Measurements from ENCODE around the gene LMBRD2.
"Not testable (repeated sequence)": the region's sequence is repeated elsewhere in the genome, so short reads cannot be mapped to it uniquely, and the experiment has no call there.

The LMBRD2 gene

DNA sequence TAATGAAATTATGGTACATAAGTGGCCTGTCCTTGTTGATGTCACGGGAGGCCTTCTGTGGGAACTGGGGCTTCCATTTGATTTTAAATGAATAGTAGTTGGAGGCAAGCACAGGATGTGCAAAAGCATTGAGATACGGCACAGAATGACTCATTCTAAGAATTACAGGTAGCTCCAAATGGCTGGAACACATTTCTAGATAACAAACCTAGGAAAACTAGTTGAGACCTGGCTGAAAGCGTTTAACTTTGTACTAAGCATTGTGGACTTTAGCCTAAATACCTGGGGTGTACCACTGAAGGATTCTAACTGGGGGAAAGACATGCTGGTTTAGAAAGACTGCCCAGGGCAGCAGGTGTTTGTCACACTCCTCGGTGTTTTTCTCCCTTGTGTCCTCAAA, 9.7 kb upstream of the LMBRD2 start:
- no peak for DNase-seq (ENCODE audit: low read depth)

DNA sequence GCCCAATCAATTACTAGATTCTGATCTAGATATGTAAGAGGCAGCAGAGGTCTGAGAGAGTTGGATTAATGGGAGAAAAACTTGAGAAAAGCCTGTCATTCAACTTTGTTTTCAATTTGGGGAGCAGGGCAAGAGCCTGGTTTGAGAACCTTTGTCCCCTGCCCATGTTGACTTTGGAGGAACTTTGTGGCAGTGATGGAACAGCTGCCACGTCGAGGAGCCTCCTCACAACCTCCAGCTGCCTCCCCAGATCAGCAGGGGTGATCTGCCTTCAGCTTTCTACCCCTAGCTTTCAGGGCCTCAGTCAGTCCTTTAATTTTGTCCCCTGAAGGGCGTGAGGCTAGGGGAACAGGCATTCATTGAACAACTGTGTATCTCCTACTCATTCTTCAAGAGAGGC, 8.9 kb upstream of the LMBRD2 start:
- DNase-seq (ENCODE audit: low read depth): no peak

DNA sequence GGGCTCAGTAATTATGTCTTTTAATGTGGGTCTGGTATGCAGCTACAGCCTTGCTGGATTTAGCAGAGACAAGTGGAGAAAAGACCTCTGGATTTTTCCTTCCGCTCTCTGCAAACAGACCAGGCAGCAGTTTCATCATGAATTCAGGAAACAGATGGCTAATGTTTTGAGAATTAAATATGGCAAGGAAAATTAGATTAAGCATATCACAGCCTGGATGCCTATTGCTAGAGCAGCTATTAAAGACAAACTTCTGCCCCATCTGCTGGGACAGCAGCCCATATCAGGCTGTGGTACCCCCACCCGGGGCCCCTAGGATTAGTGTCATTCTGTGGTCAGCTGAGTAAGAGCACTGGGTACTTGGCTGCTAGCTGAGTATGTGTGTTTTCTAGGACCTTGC, 6.5 kb upstream of the LMBRD2 start:
- no peak for DNase-seq (ENCODE audit: low read depth)

DNA sequence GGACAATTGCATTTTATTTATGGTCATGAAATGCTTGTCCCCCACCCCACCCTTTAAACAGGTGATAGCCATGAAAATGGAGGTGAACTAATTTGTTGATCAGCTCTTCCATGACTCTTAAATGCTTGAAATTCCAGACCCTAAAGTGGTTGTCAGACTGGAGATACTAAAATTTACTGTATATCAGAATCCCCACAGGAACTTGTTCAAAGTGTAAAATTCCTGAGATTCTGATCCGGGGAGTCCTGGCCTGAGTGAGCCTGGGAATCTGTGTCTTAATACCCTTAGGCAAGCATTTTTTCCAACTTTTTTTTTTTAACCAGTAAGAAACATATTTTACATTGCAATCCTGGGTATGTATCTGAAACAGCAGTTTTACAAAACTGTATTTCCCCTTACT, 4.9 kb upstream of the LMBRD2 start:
- no peak for DNase-seq (ENCODE audit: low read depth)

DNA sequence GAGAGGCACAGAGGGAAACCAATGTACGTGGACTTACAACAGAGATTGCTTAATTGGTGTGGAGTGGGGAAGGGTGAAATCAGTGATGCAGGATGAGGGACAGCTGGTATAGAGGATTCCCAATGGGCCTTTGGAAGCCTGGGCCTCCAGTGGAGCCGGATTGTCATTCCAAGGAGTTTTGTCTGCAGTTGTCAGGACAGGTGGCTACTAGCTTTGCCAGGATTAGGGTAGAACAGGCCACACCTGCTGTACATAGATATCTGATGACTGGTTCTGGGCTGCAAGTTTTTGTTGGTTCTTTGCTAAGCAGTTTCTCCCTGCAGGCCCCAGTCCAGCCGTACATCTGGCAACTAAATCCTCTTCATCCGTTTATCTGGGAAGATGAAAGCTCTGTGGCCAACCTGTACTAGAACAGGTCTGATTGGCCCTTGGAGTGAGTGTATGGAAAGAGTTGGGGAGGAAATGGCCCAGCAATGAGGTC, 4.5 kb upstream of the LMBRD2 start:
- no peak for DNase-seq (ENCODE audit: low read depth)

DNA sequence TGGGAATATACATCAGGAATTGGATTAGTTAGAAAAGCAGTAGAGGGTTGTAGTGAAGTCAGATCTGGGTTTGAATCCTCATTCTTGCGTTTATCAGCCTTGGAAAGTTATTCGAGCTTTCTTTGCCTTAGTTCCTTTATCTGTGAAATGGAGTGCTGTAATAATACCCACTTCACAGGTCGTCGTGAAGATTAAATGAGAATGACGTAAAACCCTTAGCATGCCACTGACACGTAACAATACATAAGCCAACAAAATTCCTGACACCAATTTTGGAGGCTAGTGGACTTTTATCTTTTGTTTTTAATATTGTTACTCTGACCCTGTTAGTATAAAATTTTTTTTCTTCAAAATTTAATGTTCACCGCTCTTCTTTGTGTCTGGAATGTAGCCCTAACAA, 3.6 kb upstream of the LMBRD2 start:
- no peak for DNase-seq (ENCODE audit: low read depth)

DNA sequence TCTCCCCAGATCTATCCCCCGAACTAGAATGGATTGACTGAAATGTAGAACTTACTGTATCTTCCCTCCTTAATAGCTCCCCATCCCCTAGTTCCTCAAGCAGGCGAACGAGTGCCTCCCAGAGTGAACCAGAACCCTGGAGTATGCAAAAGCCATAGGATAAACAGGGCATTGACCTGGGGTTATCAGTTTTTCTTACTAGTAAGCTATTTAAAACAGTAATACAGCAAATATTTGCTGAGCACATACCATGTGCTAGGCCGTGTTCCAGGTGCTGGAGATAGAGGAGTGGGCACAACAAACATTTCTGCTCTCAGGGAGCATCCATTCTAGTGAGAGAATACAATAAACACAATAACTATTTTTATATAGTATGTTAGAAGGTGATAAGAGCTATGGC, 2.0 kb upstream of the LMBRD2 start:
- DNase-seq (ENCODE audit: low read depth): no peak

DNA sequence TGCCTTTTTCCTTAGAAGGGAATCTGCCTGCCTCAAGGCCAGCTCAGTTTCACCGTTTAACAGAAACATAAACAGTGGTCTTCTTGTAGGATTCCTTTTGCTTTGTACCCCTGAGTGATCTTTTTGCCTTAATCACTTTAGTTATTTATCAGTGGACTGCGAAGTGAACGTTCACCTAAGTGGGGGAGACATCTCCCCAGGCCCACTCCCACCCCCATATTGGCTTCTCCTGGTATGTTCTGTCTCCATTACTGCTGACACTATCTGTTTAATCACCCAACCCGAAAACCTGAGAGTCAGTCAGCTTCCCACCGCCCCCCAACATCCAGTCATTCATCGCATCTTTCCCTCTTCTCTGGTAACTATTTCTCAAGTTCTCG, 1.6 kb upstream of the LMBRD2 start:
- DNase-seq (ENCODE audit: low read depth): no peak

DNA sequence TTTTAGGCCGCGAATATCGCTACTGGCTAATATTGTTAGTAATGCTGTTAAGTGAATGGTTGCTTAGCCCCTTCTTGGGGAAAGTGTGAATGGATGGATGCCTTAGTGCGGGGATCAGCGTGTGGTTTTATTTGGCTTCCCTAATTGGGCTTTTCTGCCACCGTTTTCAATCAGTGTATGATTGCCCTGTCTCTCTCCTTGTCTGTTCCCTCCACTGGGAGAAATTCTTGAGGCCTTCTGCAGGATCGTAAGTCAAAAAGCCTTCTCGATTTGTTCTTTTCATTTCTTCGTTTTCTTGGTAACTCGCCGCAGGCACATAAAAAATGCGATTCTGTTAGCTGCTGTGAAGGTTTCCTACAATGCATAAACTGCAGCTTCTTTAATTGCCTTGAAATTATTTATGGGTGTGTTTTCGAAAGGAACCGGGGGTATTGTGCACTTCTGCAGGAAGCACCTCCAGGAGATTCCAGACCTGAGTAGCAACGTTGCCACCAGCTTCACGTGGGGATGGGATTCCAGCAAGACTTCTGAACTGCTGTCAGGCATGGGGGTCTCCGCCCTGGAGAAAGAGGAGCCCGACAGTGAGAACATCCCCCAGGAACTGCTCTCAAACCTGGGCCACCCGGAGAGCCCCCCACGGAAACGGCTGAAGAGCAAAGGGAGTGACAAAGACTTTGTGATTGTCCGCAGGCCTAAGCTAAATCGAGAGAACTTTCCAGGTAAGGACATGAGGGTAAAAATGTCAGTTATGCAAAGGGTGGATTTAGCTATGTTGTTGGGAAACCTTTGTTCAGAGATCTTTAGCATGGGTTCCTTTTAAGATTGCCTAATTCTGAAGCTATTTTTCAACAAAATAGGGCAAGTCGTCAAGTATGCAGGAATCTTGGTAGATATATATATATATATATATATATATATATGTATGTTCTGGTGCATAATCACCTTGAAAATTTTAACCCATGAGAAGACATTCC, 924 bp upstream of the LMBRD2 start:
- DNase-seq (ENCODE audit: low read depth): no peak

DNA sequence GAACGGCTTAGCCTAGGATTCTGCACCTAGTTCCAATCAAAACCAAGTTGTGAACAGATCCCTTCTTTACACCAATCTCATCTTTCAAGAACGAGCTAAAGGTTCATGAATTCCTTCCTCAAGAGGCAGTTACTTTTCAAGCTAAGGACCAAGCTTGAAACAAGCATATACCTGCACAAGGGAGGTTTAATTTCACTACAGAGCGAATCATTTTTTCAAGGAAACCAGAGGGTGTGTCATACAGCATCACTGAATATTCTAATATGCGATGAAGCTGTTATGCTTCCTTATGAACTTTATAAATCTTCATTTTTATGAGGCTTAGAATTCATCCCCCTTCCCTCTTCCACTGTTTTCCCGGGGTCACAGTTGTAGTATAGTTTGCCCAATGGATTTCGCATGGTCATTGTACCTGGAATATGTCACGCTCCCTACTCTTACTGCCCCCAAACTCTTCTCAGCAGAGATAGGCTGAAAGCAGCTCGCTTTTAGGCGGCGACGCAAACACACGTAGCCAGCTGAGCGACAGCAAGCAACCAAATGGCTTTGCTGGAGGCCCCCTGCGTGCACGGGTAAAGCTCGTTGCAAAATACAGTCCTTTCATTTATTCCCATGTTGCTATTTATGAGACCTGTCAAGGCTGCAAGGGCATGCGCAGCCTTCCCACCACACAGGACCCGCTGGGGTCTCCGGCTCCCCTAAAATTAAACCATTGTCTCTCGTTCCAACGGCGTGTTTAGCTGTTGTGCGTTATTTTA, 832 bp downstream of the LMBRD2 start:
- DNase-seq (ENCODE audit: low read depth): no peak

DNA sequence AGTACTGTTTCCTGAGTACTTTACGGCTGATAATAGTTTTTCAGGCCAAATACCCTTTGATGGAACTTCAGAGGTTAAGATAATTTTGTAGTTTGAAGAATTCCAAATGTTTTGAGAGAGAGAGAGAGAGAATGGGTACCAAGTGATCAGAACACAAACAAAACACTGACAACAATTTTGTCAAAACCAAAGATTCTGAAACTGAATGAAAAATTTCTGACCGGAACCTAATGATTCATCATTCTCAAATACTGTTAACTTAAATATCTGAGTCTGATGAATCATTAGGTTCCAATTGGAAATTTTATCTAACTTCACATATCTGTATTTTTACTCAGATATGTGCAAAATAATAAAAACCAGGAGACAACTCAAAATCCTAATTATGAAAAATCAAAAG, 4.0 kb downstream of the LMBRD2 start:
- no peak for DNase-seq (ENCODE audit: low read depth)

DNA sequence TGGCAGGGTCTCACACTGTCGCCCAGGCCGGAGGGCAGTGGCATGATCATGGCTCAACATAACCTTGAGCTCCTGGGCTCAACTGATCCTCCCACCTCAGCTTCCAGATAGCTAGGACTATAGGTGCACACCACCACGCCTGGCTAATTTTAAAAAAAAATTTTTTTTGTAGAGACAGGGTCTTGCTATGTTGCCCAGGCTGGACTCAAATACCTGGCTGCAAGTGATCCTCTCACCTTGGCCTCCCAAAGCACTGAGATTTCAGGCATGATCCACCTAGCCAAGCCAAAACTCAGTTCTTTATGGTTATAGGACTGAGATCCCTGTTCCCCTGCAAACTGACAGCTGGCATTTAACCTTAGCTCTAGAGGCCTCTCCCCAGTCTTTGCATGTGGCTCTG, 5.3 kb downstream of the LMBRD2 start:
- no peak for DNase-seq (ENCODE audit: low read depth)

DNA sequence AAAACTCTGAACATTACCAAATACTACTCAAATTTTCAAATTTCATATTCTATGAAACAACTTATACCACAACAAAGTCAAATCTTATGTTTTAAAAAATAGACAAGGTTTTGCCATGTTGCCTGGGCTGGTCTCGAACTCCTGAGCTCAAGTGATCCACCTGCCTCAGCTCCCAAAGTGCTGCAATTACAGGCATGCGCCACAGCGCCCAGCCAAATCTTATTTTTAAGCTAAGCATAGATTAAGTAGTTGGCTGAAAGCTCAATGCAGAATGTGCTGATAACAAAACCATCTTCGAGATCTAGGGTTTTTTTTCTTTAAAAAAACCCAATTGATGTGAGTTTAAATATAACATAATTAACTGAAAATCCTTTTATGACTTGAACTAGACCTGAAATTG, 6.4 kb downstream of the LMBRD2 start:
- DNase-seq (ENCODE audit: low read depth): no peak

DNA sequence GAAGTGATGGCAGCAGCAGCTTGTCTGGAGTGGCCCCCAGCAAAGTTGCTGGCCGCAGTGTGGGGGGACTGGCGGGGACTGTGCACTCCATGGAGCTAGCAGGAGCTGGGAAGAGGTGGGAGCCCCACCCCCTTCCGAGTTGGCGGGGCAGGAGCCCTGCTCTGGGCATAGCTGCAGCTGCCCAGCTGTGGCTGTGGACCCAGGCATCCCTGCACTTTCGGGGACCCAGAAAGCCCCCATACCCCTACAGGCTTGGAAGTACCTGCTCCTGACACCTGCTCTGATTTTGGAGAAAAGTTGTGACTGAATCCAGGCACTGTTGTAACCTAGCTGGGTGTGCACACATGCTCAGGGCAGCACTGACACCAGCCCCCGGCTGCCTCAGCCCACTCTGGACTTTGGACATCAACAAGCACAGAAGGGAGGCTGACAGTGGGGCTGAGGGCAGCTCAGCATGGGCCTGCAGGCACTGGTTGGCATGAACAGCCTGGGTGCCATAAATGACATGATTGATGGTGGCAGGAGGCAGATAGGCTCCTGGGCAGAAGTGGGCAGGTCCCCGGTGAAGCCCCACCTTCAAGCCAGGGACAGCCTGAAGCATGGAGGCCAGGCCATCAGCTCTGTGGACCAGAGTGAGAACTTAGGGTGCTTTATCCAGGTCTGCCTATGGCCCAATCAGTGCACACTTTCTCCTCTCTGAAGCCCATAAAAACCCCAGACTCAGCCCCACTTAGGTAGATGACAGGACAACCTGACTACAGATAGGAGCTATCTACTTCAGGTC, 12.6 kb downstream of the LMBRD2 start:
- DNase-seq (ENCODE audit: low read depth): no peak

DNA sequence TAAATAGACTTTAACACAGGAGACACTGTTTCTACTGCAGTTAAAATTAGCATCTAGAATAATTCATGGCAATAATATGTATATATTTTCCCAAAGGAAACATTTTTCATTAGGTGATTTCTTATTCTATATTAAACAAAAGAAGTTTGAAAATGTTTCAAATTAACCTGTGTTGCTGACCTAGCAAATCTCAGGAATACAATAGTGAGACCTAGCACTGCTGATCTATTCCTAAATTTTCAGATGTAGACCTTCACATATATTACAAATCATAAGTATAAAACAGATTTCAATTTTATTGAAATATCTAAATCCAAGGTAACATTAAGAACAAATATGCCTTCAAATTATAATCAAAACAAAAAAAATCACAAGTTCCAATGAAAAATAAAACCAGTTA, 15.1 kb downstream of the LMBRD2 start:
- no peak for DNase-seq (ENCODE audit: low read depth)

DNA sequence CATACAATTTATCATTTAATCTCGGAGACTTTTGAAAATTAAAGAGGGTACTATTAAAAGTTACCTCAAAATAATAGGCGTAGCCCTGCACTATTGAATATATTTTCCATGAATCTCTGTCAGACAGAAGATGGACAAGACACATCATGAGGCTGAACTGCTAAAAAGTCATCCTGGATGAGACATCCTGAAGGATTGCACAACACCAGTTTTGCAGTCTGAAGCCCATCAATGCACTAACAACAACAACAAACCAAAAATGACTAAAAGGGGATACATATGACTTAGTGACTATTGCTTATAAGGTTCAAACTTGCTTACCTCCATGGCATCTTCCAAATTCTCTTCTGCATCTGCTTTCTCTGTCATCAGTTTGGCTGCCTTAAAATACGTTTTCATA, 15.7 kb downstream of the LMBRD2 start:
- DNase-seq (ENCODE audit: low read depth): no peak

DNA sequence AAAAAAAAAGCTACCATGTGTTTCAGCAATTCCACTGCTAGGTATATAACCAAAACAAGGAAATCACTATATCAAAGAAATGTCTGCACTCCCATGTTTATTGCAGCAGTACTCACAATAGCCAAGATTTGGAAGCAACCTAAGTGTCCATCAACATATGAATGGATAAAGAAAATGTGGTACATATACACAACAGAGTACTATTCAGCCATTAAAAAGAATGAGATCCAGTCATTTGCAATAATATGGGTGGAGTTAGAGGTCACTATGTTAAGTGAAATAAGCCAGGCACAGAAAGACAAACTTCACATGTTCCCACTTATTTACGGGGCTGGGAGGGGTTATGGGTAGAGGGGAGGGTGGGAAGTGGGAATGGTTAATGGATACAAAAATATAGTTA, 18.7 kb downstream of the LMBRD2 start:
- not testable (repeated sequence) for DNase-seq (ENCODE audit: low read depth)

DNA sequence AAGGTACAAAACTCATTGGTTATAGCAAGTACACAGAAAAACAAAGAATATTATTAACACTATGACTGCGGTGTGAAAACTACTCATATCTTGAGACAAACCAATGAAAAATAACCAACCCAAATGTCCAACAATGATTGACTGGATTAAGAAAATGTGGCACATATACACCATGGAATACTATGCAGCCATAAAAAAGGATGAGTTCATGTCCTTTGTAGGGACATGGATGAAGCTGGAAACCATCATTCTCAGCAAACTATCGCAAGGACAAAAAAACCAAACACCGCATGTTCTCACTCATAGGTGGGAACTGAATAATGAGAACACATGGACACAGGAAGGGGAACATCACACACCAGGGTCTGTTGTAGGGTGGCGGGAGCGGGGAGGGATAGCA, 22.0 kb downstream of the LMBRD2 start:
- DNase-seq (ENCODE audit: low read depth): not testable (repeated sequence)

DNA sequence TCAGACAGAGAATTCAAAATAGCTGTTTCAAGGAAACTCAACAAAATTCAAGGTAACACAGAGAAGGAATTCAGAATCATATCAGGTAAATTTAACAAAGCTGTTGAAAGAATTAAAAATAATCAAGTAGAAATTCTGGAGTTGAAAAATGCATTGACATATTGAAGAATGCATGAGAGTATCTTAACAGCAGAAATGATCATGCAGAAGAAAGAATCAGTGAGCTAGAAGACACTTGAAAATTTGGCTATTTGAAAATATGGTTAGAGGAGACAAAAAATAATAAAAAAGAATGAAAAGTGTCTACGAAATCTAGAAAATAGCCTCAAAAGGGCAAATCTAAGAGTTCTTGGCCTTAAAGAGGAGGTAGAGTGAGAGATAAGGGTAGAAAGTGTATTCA, 22.9 kb downstream of the LMBRD2 start:
- DNase-seq (ENCODE audit: low read depth): no peak

DNA sequence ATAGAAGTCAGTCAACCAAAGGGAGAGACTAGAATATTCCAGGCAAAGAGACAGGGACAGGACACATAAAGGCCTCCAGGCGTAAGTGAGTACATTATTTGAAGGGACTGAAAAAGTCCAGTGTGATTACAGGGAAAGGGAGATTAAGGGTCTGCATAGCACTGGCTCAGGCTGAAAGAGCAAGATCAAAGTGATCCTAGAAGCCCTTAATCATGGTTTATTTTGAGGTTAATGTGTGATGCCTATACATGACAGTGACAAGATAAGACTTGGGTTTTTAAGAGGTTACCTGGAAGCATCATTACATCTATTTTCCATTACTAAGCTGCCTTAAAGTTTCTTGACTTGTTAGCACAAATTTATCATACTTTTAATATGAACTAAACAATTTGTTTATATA, 25.8 kb downstream of the LMBRD2 start:
- no peak for DNase-seq (ENCODE audit: low read depth)

DNA sequence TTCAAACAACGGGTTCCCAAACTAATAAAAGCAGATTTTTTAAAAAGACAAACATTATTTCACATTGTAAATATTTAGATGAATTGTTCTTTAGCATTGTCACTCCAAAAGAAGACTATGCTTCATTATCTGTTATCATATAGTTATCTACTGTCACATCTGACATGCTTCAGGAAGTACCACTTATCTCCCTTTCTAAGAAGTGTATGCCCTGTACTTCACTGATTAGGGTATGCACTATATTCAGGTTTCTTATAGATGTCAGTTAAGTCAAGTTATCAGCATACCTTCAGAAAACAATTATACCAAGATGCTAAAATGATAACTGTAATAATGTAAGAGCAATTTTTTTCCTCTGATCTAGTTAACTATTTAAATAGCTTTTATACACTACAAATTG, 40.4 kb downstream of the LMBRD2 start:
- no peak for DNase-seq (ENCODE audit: low read depth)

DNA sequence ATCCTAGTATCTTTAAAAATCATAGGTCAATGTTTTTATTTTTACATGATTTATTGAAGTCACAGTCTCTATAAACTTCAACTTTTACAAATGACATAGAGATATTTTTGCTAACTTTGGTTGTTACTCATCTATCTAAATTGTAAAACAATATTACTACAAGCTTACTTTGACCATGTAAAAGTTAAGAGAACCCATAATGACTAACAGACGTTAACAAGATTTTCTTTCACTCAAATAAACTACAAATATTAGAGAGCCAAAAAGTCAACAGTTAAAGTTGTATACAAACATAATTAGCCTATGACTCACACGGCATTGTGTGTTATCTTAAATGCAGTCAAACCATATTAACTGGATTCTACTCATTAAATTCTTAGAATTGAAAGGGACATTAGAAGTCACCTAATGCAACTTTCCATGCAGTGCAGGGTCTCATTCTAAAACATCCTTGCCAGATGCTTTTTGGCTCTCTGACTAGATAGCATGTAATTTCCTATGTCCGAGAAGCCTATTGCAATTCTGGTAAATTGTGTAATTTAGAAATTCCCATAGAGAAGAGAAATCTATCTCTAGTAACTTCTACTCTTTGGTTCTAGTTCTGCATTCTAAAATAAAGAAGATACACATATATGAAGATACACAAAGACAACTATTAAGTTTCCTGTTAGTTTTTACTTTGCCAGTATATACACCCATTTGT, 42.8 kb downstream of the LMBRD2 start:
- DNase-seq (ENCODE audit: low read depth): no peak

Data from stimulated activated CD8-positive, alpha-beta memory T cell treated with anti-CD3 and anti-CD28 coated beads, Interleukin-15, amount 100 ng/mL, for 1 hour (primary cell).